CD14-positive monocyte (primary cell): ENCODE measurements around the gene CASP8. TPM values are rescaled to one million over a fixed set of nuclear protein-coding genes. Genes with fewer than 3 reads are reported as not detected.

Experiments
- DNase-seq, 3 donors: peaks; one replicate each; pipeline ENCODE4 v3.0.0-alpha.2; 2011 to 2022
- H2AFZ ChIP-seq: 2 replicates; pipeline ENCODE4 v1.6.0; 2012; ENCODE audit warnings: mild to moderate bottlenecking, low read depth, low read length, inconsistent platforms; ENCODE audit not compliant: insufficient read depth, poor library complexity, severe bottlenecking
- H3K27ac ChIP-seq, 2 donors: 1 replicate in 1 of 2; 2 replicates in 1 of 2; pipeline ENCODE4 v1.5.1; 2012 to 2013; ENCODE audit warnings: low read length in 2 of 2, control low read depth in 1 of 2, inconsistent platforms in 1 of 2, low read depth in 1 of 2, mild to moderate bottlenecking in 1 of 2
- H3K27me3 ChIP-seq, 2 donors: one replicate each; pipeline versions ENCODE4 v1.6.0 to v1.6.1; 2011 to 2013; ENCODE audit warnings: low read length in 2 of 2; ENCODE audit not compliant: control insufficient read depth in 2 of 2, insufficient read depth in 2 of 2
- H3K36me3 ChIP-seq, 2 donors: replicated peaks in 1 of 2; 1 replicate in 1 of 2; 2 replicates in 1 of 2; pipeline versions ENCODE4 v1.5.1 to v1.6.1; 2012 to 2013; ENCODE audit warnings: low read length in 2 of 2, control low read depth in 1 of 2, inconsistent platforms in 1 of 2, mild to moderate bottlenecking in 1 of 2; ENCODE audit not compliant: insufficient read depth in 2 of 2, control insufficient read depth in 1 of 2
- H3K4me1 ChIP-seq, 2 donors: 1 replicate in 1 of 2; 2 replicates in 1 of 2; pipeline versions ENCODE4 v1.5.1 to v1.6.1; 2012 to 2013; ENCODE audit warnings: low read length in 2 of 2, control low read depth in 1 of 2, inconsistent platforms in 1 of 2, mild to moderate bottlenecking in 1 of 2, moderate library complexity in 1 of 2; ENCODE audit not compliant: insufficient read depth in 2 of 2, control insufficient read depth in 1 of 2
- H3K4me2 ChIP-seq: replicated peaks from 2 replicates; pipeline ENCODE3; 2012; ENCODE audit warnings: low read length, moderate library complexity, mild to moderate bottlenecking; ENCODE audit not compliant: poor library complexity, severe bottlenecking; ENCODE audit errors: extremely low read depth
- H3K4me3 ChIP-seq, 3 experiments: fragments of 200-600 bp in 1 of 3; sonication (generic) in 1 of 3; replicated peaks in 1 of 3; 1 replicate in 2 of 3; 2 replicates in 1 of 3; pipeline ENCODE4 v1.5.1; 2011 to 2013; ENCODE audit warnings: low read length in 3 of 3, mild to moderate bottlenecking in 3 of 3, control low read depth in 2 of 3, low read depth in 2 of 3, inconsistent platforms in 1 of 3, moderate library complexity in 1 of 3
- H3K79me2 ChIP-seq: 2 replicates; pipeline ENCODE4 v1.6.0; 2012; ENCODE audit warnings: mild to moderate bottlenecking, control low read depth, inconsistent platforms, low read length, moderate library complexity; ENCODE audit not compliant: insufficient read depth
- H3K9ac ChIP-seq: 2 replicates; pipeline ENCODE4 v1.6.0; 2017; ENCODE audit warnings: low read length, mild to moderate bottlenecking; ENCODE audit not compliant: insufficient read depth, poor library complexity, severe bottlenecking
- H3K9me3 ChIP-seq, 2 donors: replicated peaks in 1 of 2; 1 replicate in 1 of 2; 2 replicates in 1 of 2; pipeline versions ENCODE4 v1.5.1 to v1.6.1; 2012 to 2013; ENCODE audit warnings: low read length in 2 of 2, control low read depth in 1 of 2; ENCODE audit not compliant: control insufficient read depth in 1 of 2, insufficient read depth in 1 of 2
- H4K20me1 ChIP-seq: 2 replicates; pipeline ENCODE4 v1.6.0; 2012; ENCODE audit warnings: mild to moderate bottlenecking, low read length, control low read depth, moderate library complexity; ENCODE audit not compliant: insufficient read depth
- H3K27ac Mint-ChIP-seq, 7 donors: one replicate each; pipeline ENCODE4 v1.8.0; 2020; ENCODE audit warnings: mild to moderate bottlenecking in 7 of 7, mixed read lengths in 7 of 7, moderate library complexity in 6 of 7, inconsistent platforms in 2 of 7
- H3K27me3 Mint-ChIP-seq, 3 donors: one replicate each; pipeline ENCODE4 v1.8.0; 2021 to 2022; ENCODE audit warnings: low read depth in 3 of 3, mild to moderate bottlenecking in 3 of 3, mixed read lengths in 3 of 3, moderate library complexity in 3 of 3, inconsistent platforms in 1 of 3
- H3K36me3 Mint-ChIP-seq, 2 donors: one replicate each; pipeline ENCODE4 v1.8.0; 2020; ENCODE audit warnings: mixed read lengths in 2 of 2, inconsistent platforms in 1 of 2, mild to moderate bottlenecking in 1 of 2
- H3K4me1 Mint-ChIP-seq: one replicate; pipeline ENCODE4 v1.8.0; 2020; ENCODE audit warnings: mild to moderate bottlenecking, mixed read lengths
- H3K4me3 Mint-ChIP-seq, 2 donors: one replicate each; pipeline ENCODE4 v1.8.0; 2020; ENCODE audit warnings: mild to moderate bottlenecking in 2 of 2, mixed read lengths in 2 of 2, moderate library complexity in 1 of 2
- H3K9me3 Mint-ChIP-seq, 7 donors: one replicate each; pipeline ENCODE4 v1.8.0; 2020 to 2022; ENCODE audit warnings: mixed read lengths in 7 of 7, mild to moderate bottlenecking in 6 of 7, moderate library complexity in 6 of 7, inconsistent platforms in 2 of 7
- WGBS: methylation state at CpG from one replicate; pipeline ENCODE4 v1.1.5; 2013; ENCODE audit warnings: missing lambda C conversion rate; ENCODE audit not compliant: insufficient coverage; 5-methylcytosine and 5-hydroxymethylcytosine counted together
- intact Hi-C, 2 donors: fragments of 100-400 bp; cut with micrococcal nuclease; formaldehyde crosslinking; loops; one replicate each; pipeline versions ENCODE4 v1.15.0 to v1.15.1; 2023
- polyA plus RNA-seq, 3 donors: library from polyadenylated mRNA; depleted of rRNA in 1 of 3; unstranded in 2 of 3; stranded (reverse) in 1 of 3; fragments of 300-500 nt in 2 of 3; fragments of >200 nt in 1 of 3; fragmentation: Illumina TruSeq in 2 of 3; gene quantifications; 1 replicate in 2 of 3; 2 replicates in 1 of 3; pipeline ENCODE4 v1.2.3, GENCODE V29; 2012 to 2021
- TF ChIP-seq, protein P1 (sequence below): fragments of 200-600 bp; IDR thresholded peaks from one replicate; pipeline ENCODE4 v1.8.0; 2022; ENCODE audit warnings: antibody characterized with exemption, mild to moderate bottlenecking

CASP8 gene
- polyA plus RNA-seq, 3 donors, result 40.0 to 123 (median 80.7) TPM

DNA sequence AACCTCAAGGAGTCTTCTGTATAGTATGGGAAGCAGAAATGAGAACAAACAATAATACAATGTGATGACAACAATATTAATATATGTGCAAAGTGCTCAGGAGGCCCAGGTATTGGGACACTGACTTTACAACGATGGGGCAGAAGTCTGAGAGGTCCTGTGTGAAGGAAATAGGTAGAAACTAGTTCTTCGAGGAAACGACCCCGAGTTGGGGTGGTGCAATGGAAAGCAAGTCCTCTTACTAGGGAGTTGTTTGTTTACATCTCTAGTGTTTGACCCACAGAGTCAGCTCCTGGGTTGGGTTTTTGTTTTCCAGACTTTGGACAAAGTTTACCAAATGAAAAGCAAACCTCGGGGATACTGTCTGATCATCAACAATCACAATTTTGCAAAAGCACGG, 16.2 kb downstream of the CASP8 start:
- Mint-ChIP-seq H3K27me3 (peaks cover 0 to 3% (median 0%) of the 10 kb centered on the region in 3 donors), H3K36me3 (peaks cover 82 to 94% of the 10 kb centered on the region in 2 donors), H3K27ac (peak overlapping the region in 1 of 7 donors; percentile 47), H3K9me3 (peaks cover 0 to 2% (median 0%) of the 10 kb centered on the region in 7 donors), H3K4me3 (no peak overlapping the region), H3K4me1 (peaks cover 17% of the 10 kb centered on the region)
- Histone ChIP-seq H3K4me1 (peaks cover 0 to 12% of the 10 kb centered on the region in 2 donors), H3K4me3 (no peak overlapping the region), H3K4me2 (no peak overlapping the region), H3K27me3 (no peaks in the 10 kb centered on the region), H4K20me1 (peaks cover 94% of the 10 kb centered on the region), H3K79me2 (peaks cover 46% of the 10 kb centered on the region), H3K9me3 (no peaks in the 10 kb centered on the region), H3K27ac (no peak overlapping the region), H3K36me3 (peaks cover 83 to 98% of the 10 kb centered on the region in 2 donors), H2AFZ (no peak overlapping the region), H3K9ac (no peak overlapping the region)
- 100% methylated on average over 4 of the region's 6 CpGs for WGBS
- TF ChIP-seq, protein P1, sequence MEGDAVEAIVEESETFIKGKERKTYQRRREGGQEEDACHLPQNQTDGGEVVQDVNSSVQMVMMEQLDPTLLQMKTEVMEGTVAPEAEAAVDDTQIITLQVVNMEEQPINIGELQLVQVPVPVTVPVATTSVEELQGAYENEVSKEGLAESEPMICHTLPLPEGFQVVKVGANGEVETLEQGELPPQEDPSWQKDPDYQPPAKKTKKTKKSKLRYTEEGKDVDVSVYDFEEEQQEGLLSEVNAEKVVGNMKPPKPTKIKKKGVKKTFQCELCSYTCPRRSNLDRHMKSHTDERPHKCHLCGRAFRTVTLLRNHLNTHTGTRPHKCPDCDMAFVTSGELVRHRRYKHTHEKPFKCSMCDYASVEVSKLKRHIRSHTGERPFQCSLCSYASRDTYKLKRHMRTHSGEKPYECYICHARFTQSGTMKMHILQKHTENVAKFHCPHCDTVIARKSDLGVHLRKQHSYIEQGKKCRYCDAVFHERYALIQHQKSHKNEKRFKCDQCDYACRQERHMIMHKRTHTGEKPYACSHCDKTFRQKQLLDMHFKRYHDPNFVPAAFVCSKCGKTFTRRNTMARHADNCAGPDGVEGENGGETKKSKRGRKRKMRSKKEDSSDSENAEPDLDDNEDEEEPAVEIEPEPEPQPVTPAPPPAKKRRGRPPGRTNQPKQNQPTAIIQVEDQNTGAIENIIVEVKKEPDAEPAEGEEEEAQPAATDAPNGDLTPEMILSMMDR, result no peak
- intact Hi-C loops, result loop anchor here in 1 of 2 donors (10.0 kb wide), 1 partner anchor 88 kb away; no protein-coding TSS in a partner anchor
- no peak for DNase-seq

DNA sequence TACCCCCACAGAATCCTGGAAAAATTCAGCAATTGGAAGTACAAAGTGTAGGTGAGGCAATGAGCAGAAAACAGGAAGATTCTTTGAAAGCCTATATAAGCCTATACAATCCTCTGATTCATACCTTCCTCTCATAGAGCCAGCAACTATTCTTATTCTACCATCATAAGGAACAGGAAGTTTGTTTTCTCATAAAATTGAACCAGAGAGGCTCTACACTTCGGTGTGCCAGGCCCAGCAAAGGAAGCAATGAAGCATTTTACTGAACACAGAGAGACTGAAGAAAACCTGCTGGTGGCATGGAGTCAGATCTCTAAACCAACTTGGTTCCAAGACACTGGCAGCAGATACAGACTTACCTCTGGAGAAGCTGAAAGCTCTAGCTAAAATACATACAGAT, 18.7 kb downstream of the CASP8 start:
- peak overlapping the region in 4 of 7 donors; percentile 14 to 41 (median 27) for H3K27ac Mint-ChIP-seq
- H3K4me3 Mint-ChIP-seq, result no peak overlapping the region
- Histone ChIP-seq H3K4me2 (no peak overlapping the region), H3K79me2 (peaks cover 30% of the 10 kb centered on the region), H3K27ac (peak overlapping the region in 1 of 2 donors; percentile 34), H4K20me1 (peaks cover 69% of the 10 kb centered on the region), H3K4me3 (no peak overlapping the region), H3K9ac (no peak overlapping the region), H3K4me1 (peaks cover 0 to 12% of the 10 kb centered on the region in 2 donors), H3K36me3 (peaks cover 61 to 76% of the 10 kb centered on the region in 2 donors), H3K9me3 (no peaks in the 10 kb centered on the region), H3K27me3 (no peaks in the 10 kb centered on the region), H2AFZ (no peak overlapping the region)
- TF ChIP-seq, protein P1, result no peak
- intact Hi-C loops, result loop anchor here in 1 of 2 donors (10.0 kb wide), 1 partner anchor 86 kb away; no protein-coding TSS in a partner anchor
- DNase-seq, result no peak
- peaks cover 0 to 2% (median 0%) of the 10 kb centered on the region in 7 donors for H3K9me3 Mint-ChIP-seq
- no CpG with 5 or more reads among the region's 1 CpG for WGBS
- H3K27me3 Mint-ChIP-seq, result no peaks in the 10 kb centered on the region
- H3K4me1 Mint-ChIP-seq, result peaks cover 14% of the 10 kb centered on the region
- H3K36me3 Mint-ChIP-seq, result peaks cover 58 to 68% of the 10 kb centered on the region in 2 donors
